ENCODE data around the gene CCL3.
"Not testable (repeated sequence)": the region's sequence is repeated elsewhere in the genome, so short reads cannot be mapped to it uniquely, and the experiment has no call there.

CCL3 gene

DNA sequence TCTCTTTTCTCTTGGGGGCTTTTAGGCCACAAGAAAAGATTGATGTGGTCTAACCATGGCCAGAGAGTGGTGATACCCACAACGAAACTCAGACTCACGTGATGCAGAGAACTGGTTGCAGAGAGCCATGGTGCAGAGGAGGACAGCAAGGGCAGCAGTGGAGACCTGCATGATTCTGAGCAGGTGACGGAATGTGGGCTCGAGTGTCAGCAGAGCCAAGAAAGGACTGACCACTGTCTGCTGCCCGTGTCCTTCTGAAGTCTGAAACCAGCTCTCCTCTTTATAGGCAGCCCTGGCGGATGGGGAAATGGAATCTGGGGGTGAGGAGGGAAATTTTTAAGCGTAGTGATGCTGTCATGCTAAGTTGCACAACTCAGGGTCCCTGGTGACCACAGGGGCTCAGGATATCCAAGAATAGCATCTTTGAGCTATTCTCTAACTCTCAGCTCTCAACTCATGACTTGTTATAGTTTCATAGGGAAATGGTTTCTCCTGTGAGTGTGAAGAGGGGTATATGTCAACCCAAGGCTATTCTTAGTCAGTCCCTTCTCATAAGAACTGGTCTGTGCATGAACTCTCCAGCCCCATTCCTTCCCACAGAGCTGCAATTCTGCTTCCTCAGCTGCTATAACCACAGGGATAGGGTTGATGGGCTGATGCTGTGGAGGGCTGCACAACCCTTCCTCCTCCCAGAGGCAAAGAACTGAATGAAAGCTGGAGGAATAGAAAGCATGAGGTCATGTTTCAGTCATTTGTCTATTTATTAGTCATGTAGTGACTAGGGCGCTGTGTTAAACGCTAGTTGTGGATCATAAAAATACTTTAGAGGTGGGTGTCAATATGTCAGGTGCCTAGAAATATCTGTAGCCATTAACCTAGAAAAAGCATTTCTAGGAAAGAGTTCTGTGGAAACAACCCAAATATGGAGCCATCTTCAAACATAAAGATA lies at the start of gene CCL3:
Gene CCL3, minus strand, starts transcription at position 256 of the 949 bp plus-strand sequence. Its CDS starts 85 bp downstream, at position 171.
- in situ Hi-C loops (cut with MboI; ENCODE audit: low sequenced_read_pairs), result no loop called here

DNA sequence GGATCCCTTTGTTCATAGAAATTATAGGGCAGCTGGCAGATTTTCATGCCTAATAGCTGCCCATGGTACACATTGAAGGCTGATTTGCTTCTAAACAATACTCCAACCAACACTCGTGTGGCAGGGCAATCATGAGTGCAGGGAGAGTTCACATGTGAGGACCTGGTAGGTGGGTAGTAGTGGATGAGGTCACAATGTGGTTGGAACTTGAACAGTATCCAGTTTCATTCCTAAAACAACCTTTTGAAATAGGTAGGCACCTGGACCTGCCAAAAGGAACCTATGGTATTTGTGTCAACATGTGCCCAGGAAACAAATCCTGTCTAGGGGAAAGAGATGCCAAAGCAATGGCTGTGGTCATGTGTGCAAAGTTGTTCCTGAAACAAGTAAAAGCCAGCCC lies 46.5 kb upstream of the CCL3 start:
- in situ Hi-C loops (cut with MboI; ENCODE audit: low sequenced_read_pairs), result no loop called here

DNA sequence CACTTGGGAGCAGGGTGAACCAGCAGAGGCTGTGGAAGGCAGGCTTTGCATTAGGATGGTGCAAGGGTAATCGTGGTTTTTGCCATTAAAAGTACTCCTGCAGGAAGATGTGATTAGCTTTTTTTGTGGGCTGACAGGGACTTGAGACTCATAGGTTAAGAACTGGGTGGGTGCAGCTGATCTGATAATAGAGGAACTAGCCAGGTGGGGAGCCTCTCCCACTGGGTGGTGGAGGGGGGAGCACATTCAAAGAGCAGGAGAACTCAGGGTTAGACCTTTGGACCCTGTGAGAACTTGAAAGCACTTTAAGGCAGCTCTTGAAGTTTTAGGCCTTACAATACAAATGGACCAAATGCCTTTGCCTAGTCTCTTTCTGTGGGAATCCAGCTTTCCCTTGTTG lies 46.1 kb upstream of the CCL3 start:
- in situ Hi-C loops (cut with MboI; ENCODE audit: low sequenced_read_pairs), result no loop called here

DNA sequence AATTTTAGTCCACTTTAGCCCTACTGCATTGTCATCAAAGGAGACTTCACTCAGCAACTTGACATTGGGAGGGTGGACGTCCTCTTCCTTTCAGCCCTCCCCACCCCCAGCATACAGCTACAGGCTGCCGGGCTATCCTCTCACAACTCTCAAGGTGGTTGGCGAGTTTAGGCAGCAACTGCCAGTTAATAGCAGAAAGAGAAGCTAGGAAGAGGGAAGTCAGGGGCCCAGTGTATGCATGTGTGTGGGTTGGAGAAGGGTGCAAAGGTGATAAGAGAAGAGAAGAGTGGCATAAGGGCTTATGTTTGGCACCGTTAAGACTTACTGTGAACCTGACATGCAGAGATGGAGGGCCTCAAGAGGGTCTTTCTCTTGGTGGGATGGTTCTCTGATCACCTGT lies 45.5 kb upstream of the CCL3 start:
- in situ Hi-C loops (cut with MboI; ENCODE audit: low sequenced_read_pairs), result no loop called here

DNA sequence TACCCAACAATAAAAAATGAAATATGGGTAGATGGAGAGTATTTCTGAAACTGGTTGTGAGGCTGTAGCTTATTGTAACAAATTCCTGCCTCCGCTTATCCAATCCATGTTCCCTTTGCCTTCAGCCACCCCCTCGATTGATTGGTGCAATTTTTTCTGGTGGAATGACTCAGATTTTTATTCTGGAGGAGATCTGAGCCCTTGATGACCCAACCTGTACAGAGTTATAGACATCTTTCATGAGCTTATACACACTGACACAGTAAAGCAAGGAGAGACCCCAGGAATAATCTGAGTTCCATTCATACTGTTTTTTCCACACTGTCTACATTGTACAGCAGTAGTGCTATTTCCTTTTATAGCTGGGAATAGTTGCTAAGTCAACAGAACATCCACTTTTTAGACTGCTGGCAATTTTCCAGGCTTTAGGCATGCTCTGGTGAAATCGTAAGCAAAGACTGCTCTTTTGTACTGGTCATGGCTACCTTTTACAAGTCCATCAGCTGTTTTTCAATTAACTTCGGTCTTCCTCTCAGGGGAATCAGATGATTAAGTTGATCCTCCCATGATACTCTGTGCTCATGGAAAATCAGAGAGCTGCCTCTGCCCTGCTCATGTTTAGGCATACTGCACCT lies 43.8 kb upstream of the CCL3 start:
- in situ Hi-C loops (cut with MboI; ENCODE audit: low sequenced_read_pairs), result no loop called here

DNA sequence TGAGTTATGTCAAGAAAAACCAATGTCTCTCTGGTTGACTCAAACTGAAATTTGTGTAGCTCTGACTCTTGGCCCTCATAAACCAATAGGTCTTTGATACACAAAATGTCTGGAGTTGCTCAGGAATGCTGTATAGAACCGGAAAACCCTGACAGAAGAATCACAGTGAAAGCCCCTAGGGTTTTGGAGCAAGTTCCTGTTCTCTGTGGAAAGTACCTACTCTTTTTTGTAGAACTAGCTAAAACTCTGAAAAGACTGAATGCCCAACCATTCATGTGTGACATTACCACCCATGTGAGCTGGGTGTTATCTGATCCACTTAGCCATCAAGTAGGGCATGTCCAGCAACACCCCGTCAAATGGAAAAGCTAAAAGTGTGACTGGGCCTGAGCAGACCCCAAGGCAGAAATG lies 42.5 kb upstream of the CCL3 start:
- in situ Hi-C loops (cut with MboI; ENCODE audit: low sequenced_read_pairs), result no loop called here

DNA sequence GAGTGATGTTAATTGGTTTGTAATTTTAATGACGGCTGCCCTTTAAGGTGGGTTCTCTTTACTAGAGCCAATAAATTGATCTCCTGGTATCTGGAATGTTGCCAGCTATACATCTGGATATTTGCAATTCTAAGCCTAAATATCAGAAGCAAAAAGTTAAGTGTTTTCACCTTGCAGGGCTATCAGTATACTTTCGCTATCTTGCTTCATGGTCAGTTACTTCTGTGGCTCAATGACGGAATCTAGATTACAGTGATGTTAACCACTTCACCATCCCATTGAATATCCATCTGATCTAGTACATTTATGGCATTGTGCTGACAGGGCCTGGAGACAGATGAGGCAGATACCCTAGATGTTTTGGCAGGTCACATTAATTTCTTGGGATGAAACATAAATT lies 42.0 kb upstream of the CCL3 start:
- in situ Hi-C loops (cut with MboI; ENCODE audit: low sequenced_read_pairs), result no loop called here

DNA sequence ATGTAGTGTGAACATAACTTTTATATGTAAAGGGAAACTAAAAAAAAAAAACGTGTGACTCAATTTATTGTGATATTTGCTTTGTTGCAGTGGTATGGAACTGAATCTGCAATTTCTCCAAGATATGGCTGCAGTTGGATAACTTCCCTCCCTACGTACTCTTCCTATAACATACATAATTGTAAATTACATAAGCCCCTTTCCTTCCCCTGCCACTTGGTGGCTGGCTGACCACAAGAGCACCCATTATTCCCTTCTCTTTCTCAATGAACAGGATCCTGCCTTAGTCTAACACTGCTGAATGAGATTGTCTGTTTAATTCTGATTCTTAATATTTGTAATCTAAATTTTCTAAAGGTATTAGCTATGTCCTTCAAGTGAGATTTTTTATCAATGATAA lies 41.5 kb upstream of the CCL3 start:
- in situ Hi-C loops (cut with MboI; ENCODE audit: low sequenced_read_pairs), result no loop called here

DNA sequence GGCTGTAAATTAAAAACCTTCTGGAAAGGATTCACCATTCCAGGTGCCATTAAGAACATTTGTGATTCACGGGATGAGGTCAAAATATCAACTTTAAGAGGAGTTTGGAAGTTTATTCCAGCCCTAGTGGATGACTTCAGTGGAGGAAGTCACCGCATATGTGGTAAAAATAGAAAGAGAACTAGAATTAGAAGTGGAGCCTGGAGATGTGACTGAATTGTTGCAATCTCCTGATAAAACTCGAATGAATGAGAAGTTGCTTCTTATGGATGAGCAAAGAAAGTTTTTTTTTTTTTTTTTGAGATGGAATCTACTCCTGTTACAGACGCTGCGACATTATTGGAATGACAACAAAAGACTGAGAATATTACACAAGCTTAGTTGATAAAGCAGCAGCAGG lies 40.4 kb upstream of the CCL3 start:
- in situ Hi-C loops (cut with MboI; ENCODE audit: low sequenced_read_pairs), result no loop called here

DNA sequence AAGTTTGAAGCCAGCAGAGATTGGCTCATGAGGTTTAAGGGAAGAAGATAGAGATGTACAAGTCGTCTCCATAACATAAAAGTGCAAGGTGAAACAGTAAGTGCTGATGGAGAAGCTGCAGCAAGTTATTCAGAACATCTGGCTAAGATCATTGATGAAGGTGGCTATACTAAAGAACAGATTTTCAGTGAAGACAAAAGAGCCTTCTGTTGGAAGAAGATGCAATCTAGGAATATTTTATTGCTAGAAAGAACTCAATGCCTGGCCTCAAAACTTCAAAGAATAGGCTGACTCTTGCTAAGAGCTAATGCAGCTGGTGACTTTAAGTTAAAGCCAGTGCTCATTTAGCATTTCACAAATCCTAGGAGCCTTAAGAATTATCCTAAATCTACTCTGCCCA lies 39.7 kb upstream of the CCL3 start:
- in situ Hi-C loops (cut with MboI; ENCODE audit: low sequenced_read_pairs), result no loop called here

DNA sequence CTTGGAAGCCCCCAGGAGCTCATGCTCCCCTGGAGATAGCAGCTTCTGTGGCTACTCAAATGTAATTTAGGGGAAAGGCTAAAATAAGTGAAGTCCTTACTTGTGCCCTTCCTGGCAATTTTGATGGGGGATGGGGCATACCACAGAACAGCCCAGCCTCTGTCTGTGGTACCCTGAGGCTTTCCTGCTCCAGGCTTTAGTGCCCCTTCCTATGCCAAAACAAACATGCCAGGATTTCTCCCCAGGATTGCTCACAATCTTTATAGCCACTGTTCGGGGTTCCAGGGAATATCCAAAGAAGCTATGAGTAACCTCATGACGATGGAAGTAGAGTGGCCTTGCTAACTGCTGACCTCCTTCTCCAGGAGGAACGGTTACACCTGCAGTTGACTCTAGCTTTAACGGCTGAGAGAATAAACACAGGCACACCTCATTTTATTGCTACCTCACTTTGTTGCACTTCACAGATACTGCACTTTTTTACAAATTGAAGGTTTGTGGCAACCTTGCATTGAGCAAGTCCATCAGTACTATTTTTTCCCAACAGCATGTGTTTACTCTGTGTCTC lies 38.6 kb upstream of the CCL3 start:
- in situ Hi-C loops (cut with MboI; ENCODE audit: low sequenced_read_pairs), result no loop called here

DNA sequence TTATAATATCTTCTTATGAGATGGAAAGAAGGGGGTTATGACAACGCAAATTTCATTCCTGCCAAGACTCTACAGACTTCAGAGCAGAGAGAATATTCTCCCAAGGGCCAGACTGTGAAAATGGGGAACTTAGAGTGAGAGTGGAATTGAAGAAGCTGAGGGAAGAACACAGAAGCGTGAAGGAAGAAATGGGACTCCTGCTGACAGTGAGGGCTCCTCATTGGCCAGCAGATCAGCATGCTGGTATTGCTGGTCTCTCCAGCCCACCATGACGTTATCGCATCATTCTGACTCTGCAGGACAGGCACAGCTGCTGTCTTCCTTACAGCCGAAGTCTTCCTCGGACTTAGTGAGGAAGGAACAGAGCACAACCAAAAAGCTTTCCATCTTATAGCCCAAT lies 38.0 kb upstream of the CCL3 start:
- in situ Hi-C loops (cut with MboI; ENCODE audit: low sequenced_read_pairs), result no loop called here

DNA sequence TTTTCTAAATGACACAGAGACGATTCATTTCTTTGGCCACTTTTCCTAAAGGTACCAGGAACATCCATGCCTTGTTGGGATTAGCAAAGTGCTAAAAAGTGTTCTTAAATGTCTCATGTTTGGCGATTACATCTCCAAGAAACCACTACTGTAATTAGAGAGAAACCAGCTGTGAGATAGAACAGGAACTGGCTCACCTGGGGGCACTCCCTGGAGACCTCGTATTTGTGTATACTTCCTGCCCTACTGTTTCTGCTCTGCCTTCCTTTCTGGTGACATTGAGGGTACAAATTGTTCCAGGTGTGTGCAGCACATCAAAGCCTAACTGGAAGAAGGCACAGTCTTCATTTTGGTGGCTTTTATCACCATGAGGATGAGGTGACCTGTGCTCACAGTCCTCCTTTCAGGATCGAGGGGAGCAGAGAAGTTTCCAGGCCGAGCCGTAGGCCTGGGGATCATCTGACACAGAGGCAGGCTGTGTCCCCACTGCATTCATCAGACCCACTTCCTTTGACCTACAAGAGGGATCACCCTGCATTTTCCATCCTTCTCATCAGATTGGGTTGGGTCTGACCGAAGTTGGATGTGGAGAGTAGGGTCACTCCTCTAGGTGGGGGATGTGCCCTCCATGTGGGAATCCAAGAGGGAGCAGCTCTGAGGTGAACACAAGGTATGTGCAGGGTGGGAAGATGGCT lies 37.4 kb upstream of the CCL3 start:
- in situ Hi-C loops (cut with MboI; ENCODE audit: low sequenced_read_pairs), result no loop called here

DNA sequence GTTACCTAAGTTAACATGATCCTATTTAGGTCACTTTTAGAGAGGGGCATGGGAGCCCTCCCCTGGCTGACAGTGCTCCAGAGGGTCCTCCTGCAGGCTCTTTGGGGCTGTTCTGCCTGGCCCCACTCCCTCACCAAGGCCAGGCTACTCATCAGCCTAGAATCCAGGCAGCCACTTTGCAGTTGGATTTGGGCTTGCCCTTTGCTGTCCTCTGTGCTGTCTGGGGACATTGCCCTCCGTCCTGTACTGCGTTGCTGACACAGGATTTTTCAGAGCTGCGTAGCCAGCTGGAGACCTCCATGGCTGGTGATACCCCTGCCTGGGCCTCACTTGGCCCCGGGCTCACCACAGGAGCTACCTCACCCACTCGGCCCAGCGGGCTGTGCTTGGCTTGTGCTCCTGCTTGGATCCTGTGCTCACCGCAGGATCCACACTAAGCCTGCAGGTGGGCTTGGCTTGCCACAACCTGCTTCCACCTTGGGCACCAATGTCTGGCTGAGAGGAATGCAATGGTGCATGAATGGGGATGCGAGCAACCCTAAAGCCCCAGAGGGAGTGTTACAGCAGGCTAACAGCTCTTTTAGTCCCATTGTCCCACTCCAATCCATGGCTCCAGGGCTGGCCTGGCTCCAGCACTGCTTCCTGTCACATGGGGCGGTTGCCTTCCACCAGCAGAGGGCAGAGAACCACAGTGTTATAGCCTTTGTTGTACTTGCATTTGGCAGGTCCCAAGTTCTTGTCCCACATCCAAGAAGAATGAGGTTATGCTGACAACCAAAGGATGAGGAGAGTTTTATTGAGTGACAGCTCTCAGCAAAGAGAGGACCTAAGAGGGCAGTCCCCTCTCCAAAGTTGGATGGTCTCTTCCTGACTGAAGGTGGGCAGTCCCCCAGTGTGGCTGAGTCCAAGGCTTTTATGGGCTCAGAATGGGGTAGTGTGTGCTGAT lies 35.2 kb upstream of the CCL3 start:
- in situ Hi-C loops (cut with MboI; ENCODE audit: low sequenced_read_pairs), result no loop called here

DNA sequence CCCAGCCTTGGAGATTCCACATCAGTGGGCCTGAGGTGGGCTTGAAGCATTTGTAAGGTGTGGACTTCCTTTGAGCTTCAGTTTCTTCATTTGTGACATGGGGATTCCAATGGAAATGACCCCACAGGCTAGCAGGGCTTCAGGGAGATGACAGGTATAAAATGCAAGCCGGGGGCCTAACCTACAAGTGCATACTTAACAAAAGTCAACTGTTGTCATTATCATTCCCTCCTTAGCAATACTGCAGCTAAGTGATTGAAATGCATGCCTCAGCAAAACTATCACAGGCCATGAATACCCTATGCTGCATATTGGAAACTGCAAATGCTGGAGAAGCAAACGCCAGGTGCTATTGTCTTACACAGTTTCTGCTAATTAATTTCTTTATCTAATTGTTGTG lies 33.5 kb upstream of the CCL3 start:
- in situ Hi-C loops (cut with MboI; ENCODE audit: low sequenced_read_pairs), result no loop called here

DNA sequence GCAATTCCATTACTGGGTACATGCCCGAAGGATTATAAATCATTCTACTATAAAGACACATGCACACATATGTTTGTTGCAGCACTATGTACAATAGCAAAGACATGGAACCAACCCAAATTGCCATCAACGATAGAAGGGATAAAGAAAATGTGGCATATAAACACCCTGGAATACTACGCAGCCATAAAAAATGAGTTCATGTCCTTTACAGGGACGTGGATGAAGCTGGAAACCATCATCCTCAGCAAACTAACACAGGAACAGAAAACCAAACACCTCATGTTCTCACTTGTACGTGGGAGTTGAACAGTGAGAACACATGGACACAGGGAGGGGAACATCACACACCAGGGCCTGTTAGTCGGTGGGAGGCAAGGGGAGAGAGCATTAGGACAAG lies 31.2 kb upstream of the CCL3 start:
- in situ Hi-C loops (cut with MboI; ENCODE audit: low sequenced_read_pairs), result not testable (repeated sequence)

DNA sequence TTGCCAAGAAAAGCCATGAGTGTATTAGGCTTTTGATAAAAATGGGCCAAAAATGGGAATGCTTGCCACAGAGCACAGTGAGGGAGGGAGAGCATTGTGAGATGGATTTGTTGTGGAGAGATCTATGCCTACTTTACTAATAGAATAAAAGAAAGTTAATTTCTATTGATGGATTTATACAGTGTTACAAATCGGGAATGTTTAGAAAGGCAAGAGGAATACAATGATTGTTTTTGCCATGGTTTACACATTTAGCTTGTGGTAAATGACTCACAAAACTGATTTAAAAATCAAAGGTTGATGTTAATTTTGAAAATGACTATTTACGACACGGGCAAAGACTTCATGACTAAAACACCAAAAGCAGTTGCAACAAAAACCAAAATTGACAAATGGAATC lies 30.3 kb upstream of the CCL3 start:
- in situ Hi-C loops (cut with MboI; ENCODE audit: low sequenced_read_pairs), result no loop called here

DNA sequence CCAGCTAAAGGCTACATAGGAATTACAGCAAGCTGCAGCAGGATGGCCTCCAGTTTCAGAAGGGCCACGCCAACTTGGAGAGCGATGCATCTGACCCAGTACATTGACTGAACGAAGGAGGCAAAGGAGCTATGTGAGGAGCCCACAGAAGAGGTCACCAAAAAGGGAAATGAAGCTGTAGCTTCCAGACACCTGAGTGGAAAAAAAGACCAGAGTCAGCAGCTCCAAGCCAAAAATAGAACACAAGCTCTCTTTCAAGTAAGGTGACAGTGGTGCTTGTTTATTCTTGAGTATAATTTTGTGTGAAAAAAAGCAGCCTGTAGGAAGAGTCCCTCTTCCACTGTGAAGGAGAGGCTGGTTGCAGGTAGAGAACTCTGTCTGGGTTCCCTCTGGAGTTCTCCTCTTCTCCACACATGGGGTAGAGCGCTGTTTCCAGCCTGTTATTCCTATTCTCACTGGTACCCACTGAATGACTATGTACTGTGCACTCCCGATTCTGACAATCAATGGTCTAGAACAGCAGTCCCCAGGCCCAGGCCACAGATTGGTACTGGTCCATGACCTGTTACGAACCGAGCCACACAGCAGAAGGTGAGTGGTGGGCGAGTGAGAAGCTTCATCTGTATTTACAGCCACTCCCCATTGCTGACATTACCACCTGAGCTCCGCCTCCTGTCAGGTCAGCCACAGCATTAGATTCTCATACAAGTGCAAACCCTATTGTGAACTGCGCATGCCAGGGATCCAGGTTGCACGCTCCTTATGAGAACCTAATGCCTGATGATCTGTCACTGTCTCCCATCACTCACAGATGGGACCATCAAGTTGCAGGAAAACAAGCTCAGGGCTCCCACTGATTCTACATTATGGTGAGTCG lies 28.8 kb upstream of the CCL3 start:
- in situ Hi-C loops (cut with MboI; ENCODE audit: low sequenced_read_pairs), result no loop called here
